Measurements from ENCODE around the gene NID1.
A peak's percentile ranks its signal among the peaks of the same experiment; 100 is the strongest.

- no peak for TF ChIP-seq CTCF (IDR thresholded peaks at IDR 0.05)
- peak; percentile 31 to 40 for TF ChIP-seq POLR2A (IDR thresholded peaks at IDR 0.05)
These were observed 3.1 kb upstream of the NID1 start for GRCh38 chr1:236067854-236068454.
